Middle frontal gyrus (tissue), 1 donor: ENCODE results near the gene NEDD4L.
"Not testable (repeated sequence)": the region's sequence is repeated elsewhere in the genome, so short reads cannot be mapped to it uniquely, and the experiment has no call there.

ENCODE experiments used
- DNase-seq: peaks from one replicate; pipeline ENCODE4 v3.0.0-alpha.2; 2015; ENCODE audit warnings: low spot score; ENCODE audit errors: extremely low spot score

The NEDD4L gene

GRCh38 chr18:58263055-58263957 lies 219.3 kb downstream of the NEDD4L start:
- no peak for DNase-seq

- DNase-seq: no peak
Measured at GRCh38 chr18:58264075-58264474, 220.0 kb downstream of the NEDD4L start.

- no peak for DNase-seq
Measured at GRCh38 chr18:58264840-58265239, 220.8 kb downstream of the NEDD4L start.

GRCh38 chr18:58265489-58265888 lies 221.5 kb downstream of the NEDD4L start:
- DNase-seq: not testable (repeated sequence)

GRCh38 chr18:58266291-58266690 lies 222.3 kb downstream of the NEDD4L start:
- DNase-seq: no peak

GRCh38 chr18:58267493-58267892 lies 223.5 kb downstream of the NEDD4L start:
- DNase-seq: no peak

- no peak for DNase-seq
Measured at GRCh38 chr18:58268849-58269248, 224.8 kb downstream of the NEDD4L start.

GRCh38 chr18:58269931-58270330 lies 225.9 kb downstream of the NEDD4L start:
- no peak for DNase-seq

GRCh38 chr18:58270396-58270795 lies 226.4 kb downstream of the NEDD4L start:
- DNase-seq: no peak

- DNase-seq: no peak
Measured at GRCh38 chr18:58271770-58272169, 227.7 kb downstream of the NEDD4L start.

GRCh38 chr18:58272209-58272608 lies 228.2 kb downstream of the NEDD4L start:
- DNase-seq: no peak

- no peak for DNase-seq
Measured at GRCh38 chr18:58272779-58273435, 228.9 kb downstream of the NEDD4L start.

- DNase-seq: no peak
Measured at GRCh38 chr18:58275176-58275575, 231.2 kb downstream of the NEDD4L start.

- no peak for DNase-seq
Measured at GRCh38 chr18:58276789-58277739, 233.0 kb downstream of the NEDD4L start.

- no peak for DNase-seq
Measured at GRCh38 chr18:58279504-58280175, 235.6 kb downstream of the NEDD4L start.

GRCh38 chr18:58280191-58280590 lies 236.2 kb downstream of the NEDD4L start:
- no peak for DNase-seq

- not testable (repeated sequence) for DNase-seq
Measured at GRCh38 chr18:58282872-58283271, 238.8 kb downstream of the NEDD4L start.

GRCh38 chr18:58284699-58285448 lies 240.8 kb downstream of the NEDD4L start:
- no peak for DNase-seq

GRCh38 chr18:58285449-58286130 lies 241.6 kb downstream of the NEDD4L start:
- no peak for DNase-seq
